Retinal pigment epithelial cell (primary cell): ENCODE results near the gene BOC.

Experiments used
- DNase-seq: peaks from one replicate; pipeline ENCODE4 v3.0.0-alpha.2; 2010; ENCODE audit warnings: low read depth
- H3K4me3 ChIP-seq: 2 replicates; pipeline ENCODE4 v1.5.1; 2011; ENCODE audit warnings: mild to moderate bottlenecking, low read length, control low read depth, moderate library complexity
- CTCF ChIP-seq: conservative IDR thresholded peaks from 2 replicates; pipeline ENCODE4 v1.5.1; 2011; ENCODE audit warnings: low read depth, low read length, control low read depth, inconsistent platforms

Gene BOC

DNA sequence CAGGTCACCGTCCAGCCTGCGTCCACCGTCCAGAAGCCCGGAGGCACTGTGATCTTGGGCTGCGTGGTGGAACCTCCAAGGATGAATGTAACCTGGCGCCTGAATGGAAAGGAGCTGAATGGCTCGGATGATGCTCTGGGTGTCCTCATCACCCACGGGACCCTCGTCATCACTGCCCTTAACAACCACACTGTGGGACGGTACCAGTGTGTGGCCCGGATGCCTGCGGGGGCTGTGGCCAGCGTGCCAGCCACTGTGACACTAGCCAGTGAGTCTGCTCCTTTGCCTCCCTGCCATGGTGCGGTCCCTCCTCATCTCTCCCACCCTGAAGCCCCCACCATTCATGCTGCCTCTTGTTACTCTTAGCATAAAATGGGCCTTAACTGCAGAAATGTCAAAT, 39.2 kb downstream of the BOC start:
- no peak for TF ChIP-seq CTCF

DNA sequence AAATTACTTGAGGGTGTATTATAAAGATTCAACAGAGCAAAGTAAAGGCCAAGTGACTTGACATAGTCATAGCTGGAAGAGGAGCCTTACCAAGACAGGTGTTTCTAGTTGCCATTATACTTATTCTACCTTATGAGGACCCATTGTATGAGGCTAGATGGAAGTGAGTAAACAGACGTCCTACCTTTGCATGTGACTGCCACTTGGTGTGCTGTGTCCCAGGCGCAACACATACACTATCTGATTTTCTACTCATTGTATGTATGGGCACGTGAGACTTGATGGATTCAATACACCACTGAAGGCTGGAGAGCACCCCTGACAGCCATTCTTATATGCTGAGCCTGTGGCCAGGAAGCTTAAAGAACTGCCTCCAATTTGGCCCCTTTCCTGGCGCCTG, 40.5 kb downstream of the BOC start:
- DNase-seq: no peak
- no peak overlapping the region for H3K4me3 ChIP-seq
- TF ChIP-seq CTCF: no peak

More for the DNA sequence above, 39.2 kb downstream of the BOC start:
- no peak overlapping the region for H3K4me3 ChIP-seq
- DNase-seq: no peak

DNA sequence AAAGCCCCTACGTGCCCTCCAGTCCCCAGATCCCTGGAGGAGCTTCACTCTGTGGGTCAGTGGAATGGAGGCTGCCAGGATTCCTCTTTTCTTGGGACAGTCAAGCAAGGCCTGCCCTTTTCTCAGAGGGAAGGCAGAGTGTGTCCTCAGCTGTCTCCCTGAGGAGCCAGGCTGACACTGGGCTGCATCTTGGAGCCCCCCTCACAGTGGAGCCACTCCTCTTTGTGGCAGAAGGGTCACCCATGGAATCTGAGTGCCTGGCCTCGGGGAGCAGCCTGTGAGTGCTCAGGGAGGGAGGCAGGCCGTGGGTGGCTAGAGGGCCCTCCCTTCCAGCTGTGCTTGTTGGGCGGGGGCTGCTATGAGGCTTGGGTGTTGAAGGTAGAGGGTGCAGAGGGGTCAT, 41.2 kb downstream of the BOC start:
- no peak for DNase-seq
- H3K4me3 ChIP-seq: no peak overlapping the region
- TF ChIP-seq CTCF: no peak

GRCh38 chr3:113253702-113254101, 42.3 kb downstream of the BOC start:
- no peak for TF ChIP-seq CTCF
- no peak overlapping the region for H3K4me3 ChIP-seq
- no peak for DNase-seq

GRCh38 chr3:113254171-113254947, 43.0 kb downstream of the BOC start:
- H3K4me3 ChIP-seq: no peak overlapping the region
- no peak for DNase-seq
- no peak for TF ChIP-seq CTCF

- TF ChIP-seq CTCF: peak; percentile 25
- no peak for DNase-seq
- no peak overlapping the region for H3K4me3 ChIP-seq
Observed at GRCh38 chr3:113255100-113255853, 43.9 kb downstream of the BOC start.
